Measurements from ENCODE around the gene KIRREL3.
A peak's percentile ranks its signal among the peaks of the same experiment; 100 is the strongest.

The KIRREL3 gene

GRCh38 chr11:126456089-126456488 lies 544.5 kb downstream of the KIRREL3 start:
- DNase-seq, result no peak

- peak; percentile 73 for DNase-seq
Observed at GRCh38 chr11:126452241-126453101, 548.1 kb downstream of the KIRREL3 start.

GRCh38 chr11:126451211-126451802 lies 549.3 kb downstream of the KIRREL3 start:
- no peak for DNase-seq

GRCh38 chr11:126450806-126451205 lies 549.8 kb downstream of the KIRREL3 start:
- no peak for DNase-seq

- no peak for DNase-seq
Observed at GRCh38 chr11:126450198-126450597, 550.4 kb downstream of the KIRREL3 start.

- no peak for DNase-seq
Observed at GRCh38 chr11:126446581-126446980, 554.0 kb downstream of the KIRREL3 start.

- DNase-seq, result no peak
Observed at GRCh38 chr11:126444072-126444471, 556.5 kb downstream of the KIRREL3 start.

GRCh38 chr11:126443120-126443519 lies 557.5 kb downstream of the KIRREL3 start:
- no peak for DNase-seq

- DNase-seq, result peak; percentile 91
Observed at GRCh38 chr11:126440792-126441514, 559.6 kb downstream of the KIRREL3 start.

- DNase-seq, result no peak
Observed at GRCh38 chr11:126440276-126440675, 560.3 kb downstream of the KIRREL3 start.

- no peak for DNase-seq
Observed at GRCh38 chr11:126438691-126439090, 561.9 kb downstream of the KIRREL3 start.

GRCh38 chr11:126438272-126438671 lies 562.3 kb downstream of the KIRREL3 start:
- DNase-seq, result no peak

GRCh38 chr11:126437731-126438130 lies 562.8 kb downstream of the KIRREL3 start:
- DNase-seq, result no peak

GRCh38 chr11:126436209-126436755 lies 564.3 kb downstream of the KIRREL3 start:
- DNase-seq, result no peak

GRCh38 chr11:126434950-126435335 lies 565.6 kb downstream of the KIRREL3 start:
- no peak for DNase-seq

GRCh38 chr11:126433989-126434949 lies 566.3 kb downstream of the KIRREL3 start:
- no peak for DNase-seq

GRCh38 chr11:126433244-126433846 lies 567.2 kb downstream of the KIRREL3 start:
- no peak for DNase-seq

- DNase-seq, result no peak
Observed at GRCh38 chr11:126432525-126432924, 568.0 kb downstream of the KIRREL3 start.

GRCh38 chr11:126432065-126432461 lies 568.5 kb downstream of the KIRREL3 start:
- DNase-seq, result no peak

- DNase-seq, result no peak
Observed at GRCh38 chr11:126431401-126432064, 569.0 kb downstream of the KIRREL3 start.
